Stomach smooth muscle (tissue), 2 donors: ENCODE results near the gene ATE1.
"Not testable (repeated sequence)": the region's sequence is repeated elsewhere in the genome, so short reads cannot be mapped to it uniquely, and the experiment has no call there.

Experiments used
- H3K27ac ChIP-seq: one replicate; pipeline ENCODE4 v1.7.0; 2013; ENCODE audit warnings: mild to moderate bottlenecking, low read length, inconsistent platforms
- H3K27me3 ChIP-seq, 2 donors: one replicate each; pipeline ENCODE4 v1.7.0; 2013; ENCODE audit warnings: low read length in 2 of 2; ENCODE audit not compliant: insufficient read depth in 2 of 2, control insufficient read depth in 1 of 2
- H3K36me3 ChIP-seq, 2 donors: one replicate each; pipeline ENCODE4 v1.7.0; 2013; ENCODE audit warnings: low read length in 2 of 2; ENCODE audit not compliant: control insufficient read depth in 2 of 2, insufficient read depth in 2 of 2
- H3K4me1 ChIP-seq: one replicate; pipeline ENCODE4 v1.7.0; 2013; ENCODE audit warnings: low read length; ENCODE audit not compliant: control insufficient read depth, insufficient read depth
- H3K4me3 ChIP-seq, 2 donors: one replicate each; pipeline ENCODE4 v1.7.0; 2013; ENCODE audit warnings: low read length in 2 of 2
- H3K9ac ChIP-seq, 2 donors: one replicate each; pipeline ENCODE4 v1.7.0; 2013; ENCODE audit warnings: low read length in 2 of 2, mild to moderate bottlenecking in 1 of 2
- H3K9me3 ChIP-seq, 2 donors: one replicate each; pipeline ENCODE4 v1.7.0; 2013; ENCODE audit warnings: low read length in 2 of 2; ENCODE audit not compliant: control insufficient read depth in 2 of 2
- donor health status: healthy.
- donor health status: Pancreatic carcinoma.

The ATE1 gene

GRCh38 chr10:121927841-121928527 is at the start of gene ATE1:
TSS of gene ATE1 (minus strand) at chr10:121928031. CDS start at chr10:121927949, 82 bp downstream.
- Histone ChIP-seq H3K36me3 (peaks cover 0 to 2% of the 10 kb centered on the region in 2 donors), H3K27me3 (no peaks in the 10 kb centered on the region), H3K9ac (peak within 1 kb of the TSS; percentile 97 to 98), H3K4me1 (peaks cover 10% of the 10 kb centered on the region), H3K4me3 (peak within 1 kb of the TSS; percentile 82 to 90), H3K27ac (peak within 1 kb of the TSS; percentile 87), H3K9me3 (no peaks in the 10 kb centered on the region)

- H3K36me3 ChIP-seq, result peaks cover 1 to 2% of the 10 kb centered on the region in 2 donors
Observed at GRCh38 chr10:121976607-121977006, 48.8 kb upstream of the ATE1 start.

GRCh38 chr10:121975295-121976086 is 47.7 kb upstream of the ATE1 start:
- no peaks in the 10 kb centered on the region for H3K9me3 ChIP-seq
- H3K4me3 ChIP-seq, result peak overlapping the region; percentile 87 to 88
- peaks cover 19% of the 10 kb centered on the region for H3K4me1 ChIP-seq
- H3K27me3 ChIP-seq, result no peaks in the 10 kb centered on the region
- peak overlapping the region; percentile 83 to 93 for H3K9ac ChIP-seq
- peaks cover 4 to 5% of the 10 kb centered on the region in 2 donors for H3K36me3 ChIP-seq
- H3K27ac ChIP-seq, result peak overlapping the region; percentile 89

More at GRCh38 chr10:121976607-121977006, 48.8 kb upstream of the ATE1 start:
- no peak overlapping the region for H3K9ac ChIP-seq
- H3K27me3 ChIP-seq, result no peaks in the 10 kb centered on the region
- no peaks in the 10 kb centered on the region for H3K9me3 ChIP-seq
- peaks cover 19% of the 10 kb centered on the region for H3K4me1 ChIP-seq
- H3K4me3 ChIP-seq, result no peak overlapping the region
- H3K27ac ChIP-seq, result no peak overlapping the region

GRCh38 chr10:121974535-121975294 is 46.9 kb upstream of the ATE1 start, which contains the start of gene NSMCE4A:
TSS of gene NSMCE4A (minus strand) at chr10:121975217. CDS start at chr10:121975165, 52 bp downstream.
- peak within 1 kb of the TSS; percentile 83 to 93 for H3K9ac ChIP-seq
- H3K27ac ChIP-seq, result peak within 1 kb of the TSS; percentile 89
- peaks cover 19% of the 10 kb centered on the region for H3K4me1 ChIP-seq
- no peaks in the 10 kb centered on the region for H3K9me3 ChIP-seq
- H3K36me3 ChIP-seq, result peaks cover 4 to 7% of the 10 kb centered on the region in 2 donors
- H3K4me3 ChIP-seq, result peak within 1 kb of the TSS; percentile 87 to 88
- H3K27me3 ChIP-seq, result no peaks in the 10 kb centered on the region

- Histone ChIP-seq H3K4me3 (peak overlapping the region; percentile 87 to 88), H3K4me1 (peaks cover 19% of the 10 kb centered on the region), H3K9me3 (no peaks in the 10 kb centered on the region), H3K36me3 (peaks cover 4 to 7% of the 10 kb centered on the region in 2 donors), H3K27me3 (no peaks in the 10 kb centered on the region), H3K9ac (peak overlapping the region; percentile 55 to 93), H3K27ac (peak overlapping the region; percentile 89)
Observed at GRCh38 chr10:121974019-121974534, 46.2 kb upstream of the ATE1 start.

- not testable (repeated sequence) for H3K27me3 ChIP-seq, H3K4me3 ChIP-seq, H3K9me3 ChIP-seq, H3K27ac ChIP-seq, H3K9ac ChIP-seq
- peaks cover 13% of the 10 kb centered on the region for H3K4me1 ChIP-seq
- H3K36me3 ChIP-seq, result peaks cover 33 to 42% of the 10 kb centered on the region in 2 donors
Observed at GRCh38 chr10:121969086-121969485, 41.3 kb upstream of the ATE1 start.

- Histone ChIP-seq H3K4me1 (no peaks in the 10 kb centered on the region), H3K9me3 (no peaks in the 10 kb centered on the region), H3K27ac (no peak overlapping the region), H3K9ac (no peak overlapping the region), H3K36me3 (peaks cover 33 to 50% of the 10 kb centered on the region in 2 donors), H3K27me3 (no peaks in the 10 kb centered on the region), H3K4me3 (no peak overlapping the region)
Observed at GRCh38 chr10:121965996-121966395, 38.2 kb upstream of the ATE1 start.

GRCh38 chr10:121961456-121961855 is 33.6 kb upstream of the ATE1 start:
- Histone ChIP-seq H3K36me3 (peaks cover 27 to 57% of the 10 kb centered on the region in 2 donors), H3K4me3 (no peak overlapping the region), H3K27me3 (no peaks in the 10 kb centered on the region), H3K4me1 (no peaks in the 10 kb centered on the region), H3K9ac (no peak overlapping the region), H3K27ac (no peak overlapping the region), H3K9me3 (no peaks in the 10 kb centered on the region)

- Histone ChIP-seq H3K27ac (no peak overlapping the region), H3K27me3 (no peaks in the 10 kb centered on the region), H3K9ac (no peak overlapping the region), H3K4me3 (no peak overlapping the region), H3K4me1 (no peaks in the 10 kb centered on the region), H3K9me3 (no peaks in the 10 kb centered on the region), H3K36me3 (peaks cover 21 to 49% of the 10 kb centered on the region in 2 donors)
Observed at GRCh38 chr10:121959671-121960070, 31.8 kb upstream of the ATE1 start.
